OCI-LY1 (cell line): ENCODE data around the gene PSME1.

Source experiments
- EZH2 ChIP-seq: fragments of 200-600 bp; sonication (generic), shearing (Covaris generic); IDR thresholded peaks from 2 replicates; pipeline ENCODE4 v1.8.0; 2017; ENCODE audit warnings: borderline replicate concordance, mixed run types, mild to moderate bottlenecking, antibody characterized with exemption, low read length, moderate library complexity, mixed read lengths
- TF ChIP-seq, protein P1 (sequence below): fragments of 200-600 bp; sonication (generic), shearing (Covaris generic); IDR thresholded peaks from 2 replicates; pipeline ENCODE4 v1.5.1; 2017; ENCODE audit warnings: mild to moderate bottlenecking, antibody characterized with exemption, low read length, moderate library complexity, mixed read lengths

DNA sequence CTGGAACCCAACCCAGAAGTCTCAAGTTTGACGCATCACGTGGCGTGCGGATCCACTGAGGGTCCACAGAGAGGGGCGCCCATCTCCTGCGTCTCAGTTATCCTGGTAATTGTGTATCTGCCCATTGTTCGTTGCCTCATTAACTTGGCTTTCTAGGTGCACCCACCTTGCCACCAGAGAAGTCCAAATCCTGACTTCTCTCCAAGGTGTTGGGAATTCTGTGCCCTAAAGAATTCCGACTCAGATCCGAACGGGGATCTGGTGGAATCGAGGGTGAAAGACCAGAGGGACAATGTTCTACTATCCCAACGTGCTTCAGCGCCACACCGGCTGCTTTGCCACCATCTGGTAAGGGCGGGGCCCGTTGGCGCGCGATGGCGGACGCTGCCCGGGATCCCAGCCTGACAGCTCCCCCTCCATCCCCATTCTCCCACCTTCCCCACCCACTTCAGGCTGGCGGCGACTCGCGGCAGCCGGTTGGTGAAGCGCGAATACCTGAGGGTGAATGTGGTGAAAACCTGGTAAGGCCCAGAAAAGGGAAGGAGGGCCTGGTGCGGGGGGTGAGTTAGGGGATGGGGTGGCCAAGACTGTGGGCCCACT is 36.4 kb downstream of the PSME1 start:
- TF ChIP-seq, protein P1, sequence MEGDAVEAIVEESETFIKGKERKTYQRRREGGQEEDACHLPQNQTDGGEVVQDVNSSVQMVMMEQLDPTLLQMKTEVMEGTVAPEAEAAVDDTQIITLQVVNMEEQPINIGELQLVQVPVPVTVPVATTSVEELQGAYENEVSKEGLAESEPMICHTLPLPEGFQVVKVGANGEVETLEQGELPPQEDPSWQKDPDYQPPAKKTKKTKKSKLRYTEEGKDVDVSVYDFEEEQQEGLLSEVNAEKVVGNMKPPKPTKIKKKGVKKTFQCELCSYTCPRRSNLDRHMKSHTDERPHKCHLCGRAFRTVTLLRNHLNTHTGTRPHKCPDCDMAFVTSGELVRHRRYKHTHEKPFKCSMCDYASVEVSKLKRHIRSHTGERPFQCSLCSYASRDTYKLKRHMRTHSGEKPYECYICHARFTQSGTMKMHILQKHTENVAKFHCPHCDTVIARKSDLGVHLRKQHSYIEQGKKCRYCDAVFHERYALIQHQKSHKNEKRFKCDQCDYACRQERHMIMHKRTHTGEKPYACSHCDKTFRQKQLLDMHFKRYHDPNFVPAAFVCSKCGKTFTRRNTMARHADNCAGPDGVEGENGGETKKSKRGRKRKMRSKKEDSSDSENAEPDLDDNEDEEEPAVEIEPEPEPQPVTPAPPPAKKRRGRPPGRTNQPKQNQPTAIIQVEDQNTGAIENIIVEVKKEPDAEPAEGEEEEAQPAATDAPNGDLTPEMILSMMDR = no peak
- no peak for TF ChIP-seq EZH2
